ENCODE measurements around the gene ZBTB7B.

ZBTB7B gene

GRCh38 chr1:155040358-155041093, 37.9 kb downstream of the ZBTB7B start:
- no peak for DNase-seq

DNA sequence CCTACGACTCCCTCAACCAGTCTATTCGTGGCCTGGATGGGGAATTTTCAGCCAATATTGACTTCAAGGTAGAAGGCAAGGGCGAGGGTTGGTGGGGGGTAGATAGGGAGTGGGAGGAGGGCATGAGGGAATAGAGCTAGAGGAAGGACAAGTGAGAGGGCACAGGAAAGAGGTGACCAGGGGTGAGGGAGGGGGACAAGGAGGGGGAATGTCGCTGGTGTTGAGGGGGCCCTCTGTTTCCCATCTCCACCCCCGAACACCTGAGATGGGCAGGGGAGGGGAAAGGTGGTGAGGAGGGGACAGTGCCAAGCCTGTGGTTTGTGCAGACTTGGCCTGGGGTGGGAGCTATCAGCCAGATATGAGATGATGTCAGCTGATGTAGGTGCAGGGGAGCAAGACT, 40.2 kb downstream of the ZBTB7B start:
- no peak for DNase-seq

DNA sequence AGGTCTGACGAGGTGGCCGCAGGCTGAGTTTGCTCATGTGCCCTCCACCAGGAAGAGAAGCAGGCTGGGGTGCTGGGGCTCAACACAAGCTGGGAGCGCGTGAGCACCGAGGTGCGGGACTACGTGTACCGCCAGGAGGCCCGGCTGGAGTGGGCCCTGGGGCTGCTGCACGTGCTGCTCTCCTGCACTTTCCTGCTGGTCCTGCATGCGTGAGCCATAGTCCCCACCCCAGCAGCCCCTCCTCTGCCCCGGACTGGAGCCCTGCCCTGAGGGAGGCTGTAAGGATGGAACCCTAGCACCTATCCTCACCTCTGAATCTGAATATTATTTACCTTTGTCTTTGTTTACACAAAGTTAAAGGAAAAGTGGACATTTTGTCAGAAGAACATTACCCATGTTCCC, 40.7 kb downstream of the ZBTB7B start:
- DNase-seq: no peak

DNA sequence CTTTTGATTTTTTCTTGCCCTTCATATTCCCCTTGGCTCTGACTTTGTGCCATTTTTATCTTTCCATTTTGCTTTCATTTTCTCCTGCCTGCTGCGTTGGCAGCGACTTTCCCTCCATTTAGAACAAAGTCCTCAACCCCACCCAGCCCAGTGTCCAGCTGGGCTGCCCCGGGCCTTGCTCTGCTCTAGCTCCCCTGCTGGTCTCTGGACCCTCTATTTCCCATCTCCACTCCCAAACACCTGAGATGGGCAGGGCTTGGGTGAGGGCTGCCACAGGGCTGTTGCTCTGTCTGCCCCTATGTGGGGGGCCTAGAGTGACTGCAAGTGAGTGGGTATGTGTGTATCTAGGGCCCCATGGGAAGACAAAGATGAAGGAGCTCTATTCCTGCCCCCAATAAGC, 41.2 kb downstream of the ZBTB7B start:
- no peak for DNase-seq

DNA sequence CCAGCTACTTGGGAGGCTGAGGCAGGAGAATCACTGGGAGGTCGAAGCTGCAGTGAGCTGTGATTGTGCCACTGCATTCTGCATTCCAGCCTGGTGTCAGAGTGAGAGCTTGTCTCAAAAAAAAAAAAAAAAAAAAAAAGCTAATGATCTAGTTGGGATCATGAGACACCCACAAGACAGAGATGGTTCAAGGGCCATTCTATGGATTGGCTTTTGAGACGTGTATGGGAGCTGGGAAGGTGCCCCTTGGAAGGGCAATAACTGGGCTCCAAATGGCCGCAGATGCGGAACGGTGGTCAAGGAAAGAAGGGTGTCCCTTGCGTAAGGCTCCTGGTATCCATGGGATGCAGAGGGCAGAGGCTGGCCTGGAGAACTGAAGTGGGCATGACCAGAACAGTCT, 41.8 kb downstream of the ZBTB7B start:
- no peak for DNase-seq

DNA sequence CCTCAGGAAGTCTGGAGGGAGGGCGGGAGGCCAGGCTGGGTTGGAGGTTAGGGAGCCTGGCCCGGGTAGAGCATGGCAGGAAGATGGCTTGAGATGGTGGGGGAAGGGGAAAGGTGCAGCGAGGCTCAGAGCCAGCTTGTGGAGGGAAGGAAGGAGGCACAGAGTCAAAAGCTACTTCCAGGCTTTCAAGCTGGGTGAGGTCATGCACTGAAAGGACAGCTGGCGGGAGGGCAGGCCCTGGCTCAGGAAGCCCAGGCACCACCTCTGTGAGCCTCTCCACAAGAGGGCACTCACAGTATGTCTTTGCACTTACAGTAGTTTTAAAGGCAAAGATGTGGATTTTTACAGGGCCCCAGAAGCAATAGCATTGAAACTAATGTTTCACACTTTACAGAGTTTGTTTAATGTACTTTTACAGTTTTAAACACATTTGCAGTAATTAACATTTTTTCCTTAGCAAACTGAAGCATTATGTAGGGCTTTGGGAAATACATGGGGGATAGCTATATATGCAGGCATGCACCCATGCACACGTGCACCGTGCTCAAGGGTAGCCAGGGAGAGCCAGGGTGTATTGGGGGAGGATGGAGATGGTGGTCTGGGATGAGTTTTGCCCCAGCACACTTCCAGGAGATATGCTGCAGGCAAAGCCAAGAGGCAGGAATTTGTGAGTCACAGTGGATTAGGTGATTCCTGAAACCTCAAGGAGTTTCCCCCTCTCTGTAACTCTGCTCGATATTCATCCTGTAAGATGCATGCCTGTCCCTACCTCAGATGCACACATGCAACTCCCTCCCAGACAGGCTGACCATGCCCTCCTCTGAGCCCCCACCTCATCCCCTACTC, 42.4 kb downstream of the ZBTB7B start:
- DNase-seq: peak; percentile 81

- DNase-seq: no peak
These were observed 46.1 kb downstream of the ZBTB7B start for GRCh38 chr1:155048449-155049334.

GRCh38 chr1:155049651-155050559, 47.3 kb downstream of the ZBTB7B start:
- DNase-seq: no peak

DNA sequence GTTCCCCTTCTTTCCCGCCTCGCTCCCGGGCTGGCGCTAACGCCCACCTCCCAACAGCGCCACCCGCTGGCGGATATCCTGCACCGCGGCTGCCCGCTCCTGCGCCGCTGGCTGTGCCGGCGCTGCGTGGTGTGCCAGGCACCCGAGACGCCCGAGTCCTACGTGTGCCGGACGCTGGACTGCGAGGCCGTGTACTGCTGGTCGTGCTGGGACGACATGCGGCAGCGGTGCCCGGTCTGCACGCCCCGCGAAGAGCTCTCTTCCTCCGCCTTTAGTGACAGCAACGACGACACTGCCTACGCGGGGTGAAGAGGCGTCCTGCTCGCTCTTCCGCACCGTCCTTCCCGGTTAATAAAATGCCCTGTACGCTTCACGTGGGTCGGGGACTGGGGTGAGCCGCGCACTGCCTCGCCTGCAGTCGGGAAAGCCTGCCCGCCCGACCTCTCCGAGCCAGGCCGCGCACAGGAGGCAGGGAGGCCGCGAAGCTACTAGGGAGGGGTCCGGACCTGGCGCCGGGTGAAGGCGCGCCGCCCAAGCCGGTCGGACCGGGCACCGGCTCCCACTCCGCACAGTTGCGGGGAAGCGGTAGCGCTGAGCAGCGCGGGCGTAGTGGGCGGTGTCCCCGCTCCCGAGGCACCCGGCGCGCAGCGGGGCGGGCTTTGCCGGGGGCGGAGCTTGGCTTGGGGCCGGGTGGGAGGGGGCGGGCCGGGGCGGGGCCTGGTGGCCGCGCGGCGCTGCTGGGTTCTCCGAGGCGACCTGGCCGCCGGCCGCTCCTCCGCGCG, 48.1 kb downstream of the ZBTB7B start, which contains the start of gene ADAM15:
Gene ADAM15 (plus strand): TSS at position 757 of the 782 bp plus-strand sequence. CDS start 71 bp downstream, outside the sequence.
- DNase-seq: peak; percentile 74

DNA sequence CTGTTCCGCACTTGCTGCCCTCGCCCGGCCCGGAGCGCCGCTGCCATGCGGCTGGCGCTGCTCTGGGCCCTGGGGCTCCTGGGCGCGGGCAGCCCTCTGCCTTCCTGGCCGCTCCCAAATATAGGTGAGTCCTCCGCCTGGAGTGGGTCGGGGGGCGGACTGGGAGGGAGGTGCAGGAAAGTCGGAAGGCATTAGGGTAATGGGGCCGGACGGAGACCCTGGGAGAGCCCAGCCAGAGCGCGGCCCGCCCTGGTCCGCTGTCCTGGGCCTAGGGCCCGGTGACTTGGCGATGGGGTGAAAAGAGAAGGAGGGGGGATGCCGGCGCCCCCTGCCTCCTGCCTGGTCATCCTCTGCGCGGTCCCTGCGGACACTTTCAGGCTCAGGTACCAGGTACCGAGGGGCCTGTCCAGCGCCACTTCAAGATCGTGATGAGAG, 48.8 kb downstream of the ZBTB7B start:
- no peak for DNase-seq

- peak; percentile 19 for DNase-seq
These were observed 49.3 kb downstream of the ZBTB7B start for GRCh38 chr1:155051777-155052398.

- peak; percentile 32 for DNase-seq
These were observed 50.1 kb downstream of the ZBTB7B start for GRCh38 chr1:155052439-155053395.

DNA sequence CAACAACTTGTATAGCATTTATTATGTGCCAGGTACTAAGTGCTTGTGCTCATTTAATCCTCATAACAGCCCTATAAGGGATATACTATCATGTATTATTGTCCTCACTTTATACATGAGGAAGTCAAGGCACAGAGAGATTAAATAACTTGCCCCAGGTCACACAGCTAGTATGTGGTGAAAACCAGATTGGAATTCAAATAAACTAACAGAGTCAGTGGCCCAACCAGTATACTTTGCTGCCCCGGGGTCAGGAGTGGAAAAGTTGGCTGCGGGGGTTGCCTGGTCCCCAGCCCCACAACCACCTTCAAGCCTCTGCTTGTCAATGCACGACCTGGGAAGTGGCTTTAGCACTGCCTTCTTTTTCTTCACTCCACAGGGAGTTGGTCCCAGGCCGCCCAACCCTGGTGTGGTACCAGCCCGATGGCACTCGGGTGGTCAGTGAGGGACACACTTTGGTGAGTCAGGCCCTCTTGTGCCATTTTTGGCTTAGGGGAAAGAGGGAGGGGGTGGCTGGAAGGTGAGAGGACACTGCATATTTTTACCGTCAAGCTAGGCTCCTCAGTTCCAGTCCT, 51.0 kb downstream of the ZBTB7B start:
- no peak for DNase-seq

DNA sequence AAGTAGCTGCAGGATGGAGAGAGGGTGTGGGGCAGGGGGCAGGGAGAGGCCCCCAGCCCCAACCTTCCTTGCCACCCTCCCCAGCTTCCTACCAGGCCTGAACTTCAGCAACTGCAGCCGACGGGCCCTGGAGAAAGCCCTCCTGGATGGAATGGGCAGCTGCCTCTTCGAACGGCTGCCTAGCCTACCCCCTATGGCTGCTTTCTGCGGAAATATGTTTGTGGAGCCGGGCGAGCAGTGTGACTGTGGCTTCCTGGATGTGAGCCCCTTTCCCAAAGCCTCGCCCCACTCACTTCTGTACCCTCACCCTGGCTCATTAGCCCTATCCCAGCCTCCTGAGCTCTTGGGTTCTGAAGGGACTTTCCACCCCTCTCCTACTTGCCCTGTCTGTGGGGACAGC, 54.5 kb downstream of the ZBTB7B start:
- no peak for DNase-seq

DNA sequence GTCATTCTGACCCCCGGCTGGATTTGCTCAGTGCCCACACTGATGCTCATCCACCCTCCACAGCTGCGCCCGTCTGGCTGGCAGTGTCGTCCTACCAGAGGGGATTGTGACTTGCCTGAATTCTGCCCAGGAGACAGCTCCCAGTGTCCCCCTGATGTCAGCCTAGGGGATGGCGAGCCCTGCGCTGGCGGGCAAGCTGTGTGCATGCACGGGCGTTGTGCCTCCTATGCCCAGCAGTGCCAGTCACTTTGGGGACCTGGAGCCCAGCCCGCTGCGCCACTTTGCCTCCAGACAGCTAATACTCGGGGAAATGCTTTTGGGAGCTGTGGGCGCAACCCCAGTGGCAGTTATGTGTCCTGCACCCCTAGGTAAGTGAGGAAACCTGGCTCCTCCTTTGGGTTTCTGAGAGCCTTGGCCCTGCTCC, 55.2 kb downstream of the ZBTB7B start:
- no peak for DNase-seq

GRCh38 chr1:155060736-155061135, 58.1 kb downstream of the ZBTB7B start:
- no peak for DNase-seq

- peak; percentile 83 for DNase-seq
These were observed 59.0 kb downstream of the ZBTB7B start for GRCh38 chr1:155061381-155062150.

DNA sequence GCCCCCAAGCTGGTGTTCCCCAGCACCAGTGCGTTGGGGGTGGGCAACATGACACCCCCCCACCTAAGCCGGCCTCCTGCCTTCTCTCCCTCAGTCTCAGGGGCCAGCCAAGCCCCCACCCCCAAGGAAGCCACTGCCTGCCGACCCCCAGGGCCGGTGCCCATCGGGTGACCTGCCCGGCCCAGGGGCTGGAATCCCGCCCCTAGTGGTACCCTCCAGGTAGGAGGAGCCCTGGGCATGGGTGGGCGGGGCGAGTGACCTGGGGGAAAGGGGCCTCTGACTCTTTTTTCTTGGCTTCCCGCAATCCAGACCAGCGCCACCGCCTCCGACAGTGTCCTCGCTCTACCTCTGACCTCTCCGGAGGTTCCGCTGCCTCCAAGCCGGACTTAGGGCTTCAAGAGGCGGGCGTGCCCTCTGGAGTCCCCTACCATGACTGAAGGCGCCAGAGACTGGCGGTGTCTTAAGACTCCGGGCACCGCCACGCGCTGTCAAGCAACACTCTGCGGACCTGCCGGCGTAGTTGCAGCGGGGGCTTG, 59.6 kb downstream of the ZBTB7B start:
- DNase-seq: no peak

Data from GDM1 (cell line).